A549 (cell line): Measurements from ENCODE around the gene DNAJC16. TPM values are rescaled to one million over a fixed set of nuclear protein-coding genes. Genes with fewer than 3 reads are reported as not detected.
A peak's percentile ranks its signal among the peaks of the same experiment; 100 is the strongest.

Experiments used
- ATAC-seq, 2 experiments: fragments of 200-7000 bp in 1 of 2; fragments of >200 bp in 1 of 2; cut with Nextera tagmentation in 1 of 2; cut with Tn5 transposase in 1 of 2; 3 replicates each; pipeline versions ENCODE4 v1.8.0 to v1.9.1; 2018 to 2020; ENCODE audit warnings: mild to moderate bottlenecking in 1 of 2, moderate library complexity in 1 of 2
- CTCF ChIA-PET: fragments of 300-600 bp; sonication (Branson Sonifier 250); formaldehyde crosslinking; extraction: SDS; loops from one replicate; lab custom pipeline; 2021; ENCODE audit warnings: antibody characterized with exemption, inconsistent platforms; lab: Yijun Ruan, JAX
- POLR2A ChIA-PET: fragments of 350-600 bp; formaldehyde crosslinking; extraction: SDS; loops from one replicate; lab custom pipeline; 2021; ENCODE audit warnings: antibody characterized with exemption, inconsistent platforms; lab: Yijun Ruan, JAX
- DNase-seq, 2 experiments: peaks; one replicate each; pipeline versions ENCODE4 v3.0.0 to v3.0.0-alpha.2; 2011 to 2016; ENCODE audit warnings: low read depth in 1 of 2, low spot score in 1 of 2
- FAIRE-seq: peaks from 2 replicates; lab custom pipeline; 2011; peaks lifted over from hg19 to GRCh38; lab: Jason Lieb, UNC
- H3K27ac ChIP-seq, 2 experiments: fragments of >200 bp; sonication (Bioruptor Twin); formaldehyde crosslinking; 3 replicates each; pipeline ENCODE4 v1.5.1; 2016 to 2017
- H3K4me1 ChIP-seq: fragments of >200 bp; sonication (Bioruptor Twin); formaldehyde crosslinking; 3 replicates; pipeline ENCODE4 v1.6.1; 2016
- H3K4me2 ChIP-seq: fragments of >200 bp; sonication (Bioruptor Twin); formaldehyde crosslinking; 3 replicates; pipeline ENCODE4 v1.6.1; 2016
- H3K4me3 ChIP-seq: fragments of >200 bp; sonication (Bioruptor Twin); formaldehyde crosslinking; 3 replicates; pipeline ENCODE4 v1.5.1; 2016
- H3K9me3 ChIP-seq: fragments of >200 bp; sonication (Bioruptor Twin); formaldehyde crosslinking; 3 replicates; pipeline ENCODE4 v1.6.1; 2016
- BHLHE40 ChIP-seq: IDR thresholded peaks from 2 replicates; pipeline ENCODE4 v1.6.1; 2012; ENCODE audit warnings: low read depth, low read length, inconsistent platforms
- CBX2 ChIP-seq: fragments of 200-600 bp; sonication (generic); IDR thresholded peaks from 2 replicates; pipeline ENCODE4 v1.6.1; 2016; ENCODE audit warnings: low read depth, mild to moderate bottlenecking, borderline replicate concordance
- CEBPB ChIP-seq, 2 experiments: fragments of >200 bp in 1 of 2; sonication (Bioruptor Twin) in 1 of 2; formaldehyde crosslinking in 1 of 2; IDR thresholded peaks; 2 replicates each; pipeline ENCODE4 v1.6.1; 2012 to 2016
- EHF ChIP-seq: fragments of 250-450 bp; sonication (Bioruptor Pico); IDR thresholded peaks from 2 replicates; pipeline ENCODE4 v1.5.0; 2020; ENCODE audit warnings: mild to moderate bottlenecking
- FOSL2 ChIP-seq, 2 experiments: fragments of 450-650 bp in 1 of 2; fragments of >200 bp in 1 of 2; sonication (Bioruptor Twin) in 1 of 2; formaldehyde crosslinking; IDR thresholded peaks; 2 replicates each; pipeline versions ENCODE4 v1.5.0 to v1.6.1; 2016 to 2020; ENCODE audit warnings: mild to moderate bottlenecking in 1 of 2, moderate library complexity in 1 of 2
- MYC ChIP-seq: IDR thresholded peaks from 2 replicates; pipeline ENCODE4 v1.6.1; 2012; ENCODE audit warnings: mild to moderate bottlenecking, inconsistent platforms, low read length, improper control_type of control experiment, borderline replicate concordance
- NR3C1 ChIP-seq: fragments of >200 bp; sonication (Bioruptor Twin); formaldehyde crosslinking; IDR thresholded peaks from 3 replicates; pipeline ENCODE4 v1.6.1; 2017
- PHF8 ChIP-seq: fragments of 200-600 bp; sonication (generic); IDR thresholded peaks from 2 replicates; pipeline ENCODE4 v1.6.1; 2016; ENCODE audit warnings: low read depth, mild to moderate bottlenecking, antibody characterized with exemption, moderate library complexity, borderline replicate concordance
- POLR2A ChIP-seq: IDR thresholded peaks from 2 replicates; pipeline ENCODE4 v1.6.1; 2012; ENCODE audit warnings: mild to moderate bottlenecking, low read length
- POLR2AphosphoS2 ChIP-seq: conservative IDR thresholded peaks from 2 replicates; pipeline ENCODE4 v1.6.1; 2012; ENCODE audit warnings: low read length, improper control_type of control experiment, inconsistent platforms
- RAD21 ChIP-seq, 2 experiments: fragments of >200 bp in 1 of 2; sonication (Bioruptor Twin) in 1 of 2; formaldehyde crosslinking in 1 of 2; IDR thresholded peaks in 1 of 2; conservative IDR thresholded peaks in 1 of 2; 2 replicates in 1 of 2; 3 replicates in 1 of 2; pipeline ENCODE4 v1.6.1; 2012 to 2018; ENCODE audit warnings: inconsistent platforms in 1 of 2
- RCOR1 ChIP-seq: fragments of 150-350 bp; IDR thresholded peaks from 2 replicates; pipeline ENCODE4 v1.6.1; 2014; ENCODE audit warnings: antibody characterized with exemption, low read length, low read depth
- RFX5 ChIP-seq: fragments of 450-650 bp; IDR thresholded peaks from 2 replicates; pipeline ENCODE4 v1.7.1; 2014; ENCODE audit warnings: antibody characterized with exemption, mild to moderate bottlenecking, moderate library complexity
- ZSCAN20 ChIP-seq: fragments of 250-450 bp; sonication (Bioruptor Pico); IDR thresholded peaks from 2 replicates; pipeline ENCODE4 v1.8.0; 2022; ENCODE audit warnings: mild to moderate bottlenecking, moderate library complexity
- WGBS: methylation state at CpG from one replicate; pipeline ENCODE4 v1.1.6; 2017; ENCODE audit errors: missing lambda C conversion rate; 5-methylcytosine and 5-hydroxymethylcytosine counted together
- polyA plus RNA-seq, 4 experiments: library from polyadenylated mRNA; depleted of rRNA in 3 of 4; stranded (reverse); fragments of >200 nt; fragmentation: RNase III in 1 of 4; extraction: RNeasy Plus Mini Kit Qiagen cat#74134 plus additional on column Dnase treatment in 1 of 4; gene quantifications; 2 replicates in 3 of 4; 3 replicates in 1 of 4; pipeline ENCODE4 v1.2.3, GENCODE V29; 2011 to 2017
- TF ChIP-seq, protein P1 (sequence below): IDR thresholded peaks from 2 replicates; pipeline ENCODE4 v1.6.1; 2012
- TF ChIP-seq, protein P2 (sequence below): fragments of 200-600 bp; sonication (generic); IDR thresholded peaks from 2 replicates; pipeline ENCODE4 v1.6.1; 2016; ENCODE audit warnings: antibody characterized with exemption, mild to moderate bottlenecking, moderate library complexity

Gene DNAJC16
- polyA plus RNA-seq, 2 of the 4 experiments (the other 2 are of a cell fraction), result 4.6 to 12.5 TPM

DNA sequence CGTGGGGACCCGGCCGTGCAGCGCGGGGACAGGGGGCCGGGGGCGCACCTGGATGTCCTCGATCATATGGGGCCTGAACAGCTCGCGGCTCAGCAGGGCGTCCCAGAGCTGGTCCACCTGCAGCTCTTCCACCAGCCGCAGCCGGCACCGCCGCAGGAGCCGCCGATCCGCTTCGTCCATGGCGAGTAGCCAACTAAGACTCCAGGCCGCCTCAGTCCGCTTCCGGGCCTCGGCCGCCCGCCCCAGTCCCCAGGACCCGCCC is 2.7 kb upstream of the DNAJC16 start, which contains the start of gene CASP9:
TSS of gene CASP9 (minus strand) at position 195 of the 262 bp plus-strand sequence. CDS start at position 180, 15 bp downstream.
- Histone ChIP-seq H3K9me3 (no peaks in the 10 kb centered on the region), H3K4me2 (peak within 1 kb of the TSS; percentile 94), H3K27ac (peak within 1 kb of the TSS; percentile 89 to 98), H3K4me3 (peak within 1 kb of the TSS; percentile 76), H3K4me1 (peaks cover 14% of the 10 kb centered on the region; the same call in 2 of the 3 replicates)
- no peak; a peak in 2 of 6 replicates for ATAC-seq
- DNase-seq, result peak in 1 of 2 experiments; percentile 71
- POLR2A ChIA-PET, result interaction anchor here (0.6 kb wide), 1 partner anchor 324 kb away, joined by 5 read pairs; no protein-coding TSS in a partner anchor
- TF ChIP-seq POLR2A (peak; percentile 46), RFX5 (no peak)
- FAIRE-seq, result no peak
- CTCF ChIA-PET, result interaction anchor here (0.6 to 1.2 kb wide), 2 partner anchors 9 to 238 kb away, joined by 3 read pairs; no protein-coding TSS in a partner anchor
- WGBS, result no CpG with 5 or more reads among the region's 27 CpGs

DNA sequence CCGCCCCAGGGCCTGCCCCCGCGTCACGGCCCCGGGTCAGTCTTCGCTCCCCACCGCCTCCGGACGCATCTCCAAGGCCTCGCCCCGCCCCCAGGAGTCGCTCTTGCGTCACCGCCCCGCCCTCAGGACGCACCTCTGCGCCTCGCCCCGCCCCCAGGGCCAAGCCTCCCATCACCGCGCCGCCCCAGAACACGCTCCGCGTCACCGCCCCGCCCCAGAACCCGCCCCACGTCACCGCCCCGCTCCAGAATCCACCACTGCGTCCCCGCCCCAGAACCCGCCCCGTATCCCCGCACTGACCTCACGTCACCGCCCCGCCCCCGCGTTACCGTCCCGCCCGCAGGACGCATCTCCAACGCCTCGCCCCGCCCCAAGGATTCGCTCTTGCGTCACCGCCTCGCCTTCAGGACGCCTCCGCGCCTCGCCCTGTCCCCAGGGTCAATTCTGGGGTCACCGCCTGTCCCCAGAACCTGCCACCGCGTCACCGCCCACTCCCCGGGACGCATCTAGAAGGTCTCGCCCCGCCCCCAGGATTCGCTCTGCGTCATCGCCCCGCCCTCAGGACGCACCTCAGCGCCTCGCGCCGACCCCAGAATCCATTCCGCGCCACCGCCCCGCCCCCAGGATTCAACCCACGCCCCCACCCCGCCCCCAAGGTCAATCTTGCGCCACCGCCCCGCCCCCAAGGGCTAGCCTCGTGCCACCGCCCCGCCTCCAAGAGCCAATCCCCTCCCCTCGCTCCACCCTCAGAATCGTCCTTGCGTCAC is 2.2 kb upstream of the DNAJC16 start:
- Histone ChIP-seq H3K4me1 (peaks cover 14% of the 10 kb centered on the region; the same call in 2 of the 3 replicates), H3K27ac (peak overlapping the region; percentile 89 to 98), H3K4me3 (peak overlapping the region; percentile 76), H3K4me2 (peak overlapping the region; percentile 70; the same call in 1 of the 3 replicates), H3K9me3 (no peaks in the 10 kb centered on the region)
- FAIRE-seq, result no peak
- ChIA-PET POLR2A (no interaction called here), CTCF (interaction anchor here (0.6 to 1.2 kb wide), 2 partner anchors 10 to 239 kb away, joined by 3 read pairs; no protein-coding TSS in a partner anchor)
- no CpG with 5 or more reads among the region's 88 CpGs for WGBS
- DNase-seq, result peak; percentile 43 to 98
- peak; percentile 56 to 68 for ATAC-seq
- no peak for TF ChIP-seq RAD21 (conservative IDR thresholded peaks at IDR 0.05 in 1 of 2, IDR thresholded peaks at IDR 0.05 in 1 of 2)
- TF ChIP-seq FOSL2 (IDR thresholded peaks at IDR 0.05), result no peak
- 0 out of 2 replicates have a peak, but pooled peaks have one; percentile 18 for TF ChIP-seq FOSL2 (CRISPR knock-in tag; IDR thresholded peaks at IDR 0.05)

DNA sequence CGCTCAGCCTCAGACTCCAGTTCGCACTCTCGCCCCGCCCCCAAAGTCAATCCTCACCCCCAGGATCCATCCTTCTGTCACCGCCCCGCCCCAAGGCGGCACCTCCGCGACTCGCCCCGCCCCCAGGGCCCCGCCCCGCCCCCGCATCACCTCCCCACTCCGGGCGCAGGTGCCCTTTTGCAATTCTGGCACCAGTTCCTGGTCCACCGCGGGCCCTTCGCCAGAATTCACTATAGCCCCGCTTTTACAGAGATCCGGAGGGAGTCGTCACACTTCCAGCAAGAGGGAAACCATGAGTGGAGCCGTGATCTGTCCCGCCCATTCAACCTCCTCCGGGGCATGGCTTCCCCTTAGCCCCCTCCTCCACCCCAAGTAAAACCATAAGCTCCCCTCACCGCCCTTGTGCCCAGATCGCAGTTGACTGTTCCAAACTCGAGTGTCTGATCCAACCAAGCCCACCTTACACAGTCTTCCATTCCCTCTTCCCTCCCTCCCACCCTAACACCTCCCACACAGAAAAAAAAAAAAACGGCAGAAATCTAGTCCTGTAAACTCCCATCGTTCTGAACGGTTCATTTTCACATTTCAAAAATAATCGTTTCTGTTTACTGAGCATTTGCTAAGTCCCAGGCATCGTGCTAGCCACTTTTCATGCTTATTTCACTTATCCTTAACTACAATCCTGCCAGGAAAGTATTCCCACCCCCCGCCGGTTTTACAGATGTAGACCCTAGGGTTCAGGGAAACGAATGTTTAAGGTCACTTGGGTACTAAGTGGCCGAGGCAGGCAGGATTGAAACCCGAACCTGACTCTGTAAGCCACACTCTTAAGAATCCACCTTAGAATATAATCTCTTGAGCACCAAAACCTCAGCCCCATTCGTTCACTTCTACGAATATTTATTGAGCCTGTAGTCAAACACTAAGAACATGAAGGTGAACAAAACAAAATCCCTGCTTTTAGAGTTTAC is 1.3 kb upstream of the DNAJC16 start:
- no peaks in the 10 kb centered on the region for H3K9me3 ChIP-seq
- H3K27ac ChIP-seq, result peak overlapping the region; percentile 80 to 81
- TF ChIP-seq BHLHE40, result 0 out of 2 replicates have a peak, but pooled peaks have one; percentile 3
- TF ChIP-seq ZSCAN20 (CRISPR knock-in tag), result no peak
- 0 out of 4 replicates have a peak, but pooled peaks of 1 of the 2 experiments have one; percentile 35 for TF ChIP-seq CEBPB (IDR thresholded peaks at IDR 0.05)
- peak; percentile 35; the same call in 1 of the 2 replicates for TF ChIP-seq PHF8
- DNase-seq (peak in 1 of 2 experiments; percentile 86), FAIRE-seq (no peak), ATAC-seq (peak; percentile 57)
- POLR2A ChIA-PET, result no interaction called here
- CTCF ChIA-PET, result no interaction called here
- WGBS, result 6% methylated on average over 18 of the region's 40 CpGs
- peak overlapping the region; percentile 59 for H3K4me3 ChIP-seq
- H3K4me2 ChIP-seq, result peak overlapping the region; percentile 94
- H3K4me1 ChIP-seq, result peaks cover 14% of the 10 kb centered on the region; the same call in 2 of the 3 replicates

DNA sequence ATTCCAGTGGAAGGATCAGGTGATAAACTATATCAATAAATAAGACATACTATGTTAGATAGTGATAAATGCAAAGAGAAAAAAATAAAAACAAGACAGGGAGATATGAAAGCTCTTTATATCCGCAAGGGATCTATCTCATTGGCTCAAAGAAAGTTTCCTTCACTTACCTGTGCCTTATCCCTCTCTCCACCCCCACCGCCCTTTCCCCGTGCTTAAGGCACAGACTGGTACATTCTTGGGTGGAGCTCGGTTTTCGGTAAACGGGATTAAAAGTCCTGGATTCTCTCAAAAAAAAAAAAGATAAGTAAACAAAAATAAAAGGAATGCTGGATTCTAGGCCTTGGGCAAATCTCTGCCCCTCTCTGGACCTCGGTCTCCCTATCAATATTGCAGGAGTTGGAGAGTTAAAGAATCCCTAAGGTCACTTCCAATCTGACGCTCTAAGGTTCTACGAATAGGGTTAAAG is 593 bp upstream of the DNAJC16 start:
- Histone ChIP-seq H3K9me3 (no peaks in the 10 kb centered on the region), H3K4me3 (peak overlapping the region; percentile 59)
- DNase-seq, result no peak
- POLR2A ChIA-PET, result no interaction called here
- 6% methylated on average over 9 of the region's 9 CpGs for whole genome bisulfite sequencing
- TF ChIP-seq POLR2AphosphoS2, result no peak
- no peak for TF ChIP-seq FOSL2 (IDR thresholded peaks at IDR 0.05)
- TF ChIP-seq FOSL2 (CRISPR knock-in tag; IDR thresholded peaks at IDR 0.05), result no peak
- TF ChIP-seq RCOR1, result no peak
- no peak for TF ChIP-seq EHF (CRISPR knock-in tag)
- no peak for TF ChIP-seq CBX2
- no peak for TF ChIP-seq NR3C1
- no peak for TF ChIP-seq MYC
- TF ChIP-seq, protein P1, sequence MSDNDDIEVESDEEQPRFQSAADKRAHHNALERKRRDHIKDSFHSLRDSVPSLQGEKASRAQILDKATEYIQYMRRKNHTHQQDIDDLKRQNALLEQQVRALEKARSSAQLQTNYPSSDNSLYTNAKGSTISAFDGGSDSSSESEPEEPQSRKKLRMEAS, result no peak
- no peak for TF ChIP-seq POLR2A
- TF ChIP-seq, protein P2, sequence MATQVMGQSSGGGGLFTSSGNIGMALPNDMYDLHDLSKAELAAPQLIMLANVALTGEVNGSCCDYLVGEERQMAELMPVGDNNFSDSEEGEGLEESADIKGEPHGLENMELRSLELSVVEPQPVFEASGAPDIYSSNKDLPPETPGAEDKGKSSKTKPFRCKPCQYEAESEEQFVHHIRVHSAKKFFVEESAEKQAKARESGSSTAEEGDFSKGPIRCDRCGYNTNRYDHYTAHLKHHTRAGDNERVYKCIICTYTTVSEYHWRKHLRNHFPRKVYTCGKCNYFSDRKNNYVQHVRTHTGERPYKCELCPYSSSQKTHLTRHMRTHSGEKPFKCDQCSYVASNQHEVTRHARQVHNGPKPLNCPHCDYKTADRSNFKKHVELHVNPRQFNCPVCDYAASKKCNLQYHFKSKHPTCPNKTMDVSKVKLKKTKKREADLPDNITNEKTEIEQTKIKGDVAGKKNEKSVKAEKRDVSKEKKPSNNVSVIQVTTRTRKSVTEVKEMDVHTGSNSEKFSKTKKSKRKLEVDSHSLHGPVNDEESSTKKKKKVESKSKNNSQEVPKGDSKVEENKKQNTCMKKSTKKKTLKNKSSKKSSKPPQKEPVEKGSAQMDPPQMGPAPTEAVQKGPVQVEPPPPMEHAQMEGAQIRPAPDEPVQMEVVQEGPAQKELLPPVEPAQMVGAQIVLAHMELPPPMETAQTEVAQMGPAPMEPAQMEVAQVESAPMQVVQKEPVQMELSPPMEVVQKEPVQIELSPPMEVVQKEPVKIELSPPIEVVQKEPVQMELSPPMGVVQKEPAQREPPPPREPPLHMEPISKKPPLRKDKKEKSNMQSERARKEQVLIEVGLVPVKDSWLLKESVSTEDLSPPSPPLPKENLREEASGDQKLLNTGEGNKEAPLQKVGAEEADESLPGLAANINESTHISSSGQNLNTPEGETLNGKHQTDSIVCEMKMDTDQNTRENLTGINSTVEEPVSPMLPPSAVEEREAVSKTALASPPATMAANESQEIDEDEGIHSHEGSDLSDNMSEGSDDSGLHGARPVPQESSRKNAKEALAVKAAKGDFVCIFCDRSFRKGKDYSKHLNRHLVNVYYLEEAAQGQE, result no peak
- TF ChIP-seq, all 56 proteins: peak for 0
- Histone ChIP-seq H3K4me1 (peaks cover 14% of the 10 kb centered on the region; the same call in 2 of the 3 replicates), H3K27ac (peak overlapping the region; percentile 80 to 81), H3K4me2 (peak overlapping the region; percentile 94)
- no peak for FAIRE-seq
- no peak for ATAC-seq
- CTCF ChIA-PET, result no interaction called here
